CD14-positive monocyte (primary cell): ENCODE data around the gene S100A4. TPM values are rescaled to one million over a fixed set of nuclear protein-coding genes. Genes with fewer than 3 reads are reported as not detected.
A peak's percentile ranks its signal among the peaks of the same experiment; 100 is the strongest.
"Not testable (repeated sequence)": the region's sequence is repeated elsewhere in the genome, so short reads cannot be mapped to it uniquely, and the experiment has no call there.

Experiments
- DNase-seq, 3 donors: peaks; one replicate each; pipeline ENCODE4 v3.0.0-alpha.2; 2011 to 2022
- H2AFZ ChIP-seq: 2 replicates; pipeline ENCODE4 v1.6.0; 2012; ENCODE audit warnings: mild to moderate bottlenecking, low read depth, low read length, inconsistent platforms; ENCODE audit not compliant: insufficient read depth, poor library complexity, severe bottlenecking
- H3K27ac ChIP-seq, 2 donors: 1 replicate in 1 of 2; 2 replicates in 1 of 2; pipeline ENCODE4 v1.5.1; 2012 to 2013; ENCODE audit warnings: low read length in 2 of 2, control low read depth in 1 of 2, inconsistent platforms in 1 of 2, low read depth in 1 of 2, mild to moderate bottlenecking in 1 of 2
- H3K27me3 ChIP-seq, 2 donors: one replicate each; pipeline versions ENCODE4 v1.6.0 to v1.6.1; 2011 to 2013; ENCODE audit warnings: low read length in 2 of 2; ENCODE audit not compliant: control insufficient read depth in 2 of 2, insufficient read depth in 2 of 2
- H3K36me3 ChIP-seq, 2 donors: replicated peaks in 1 of 2; 1 replicate in 1 of 2; 2 replicates in 1 of 2; pipeline versions ENCODE4 v1.5.1 to v1.6.1; 2012 to 2013; ENCODE audit warnings: low read length in 2 of 2, control low read depth in 1 of 2, inconsistent platforms in 1 of 2, mild to moderate bottlenecking in 1 of 2; ENCODE audit not compliant: insufficient read depth in 2 of 2, control insufficient read depth in 1 of 2
- H3K4me1 ChIP-seq, 2 donors: 1 replicate in 1 of 2; 2 replicates in 1 of 2; pipeline versions ENCODE4 v1.5.1 to v1.6.1; 2012 to 2013; ENCODE audit warnings: low read length in 2 of 2, control low read depth in 1 of 2, inconsistent platforms in 1 of 2, mild to moderate bottlenecking in 1 of 2, moderate library complexity in 1 of 2; ENCODE audit not compliant: insufficient read depth in 2 of 2, control insufficient read depth in 1 of 2
- H3K4me2 ChIP-seq: replicated peaks from 2 replicates; pipeline ENCODE3; 2012; ENCODE audit warnings: low read length, moderate library complexity, mild to moderate bottlenecking; ENCODE audit not compliant: poor library complexity, severe bottlenecking; ENCODE audit errors: extremely low read depth
- H3K4me3 ChIP-seq, 3 experiments: fragments of 200-600 bp in 1 of 3; sonication (generic) in 1 of 3; replicated peaks in 1 of 3; 1 replicate in 2 of 3; 2 replicates in 1 of 3; pipeline ENCODE4 v1.5.1; 2011 to 2013; ENCODE audit warnings: low read length in 3 of 3, mild to moderate bottlenecking in 3 of 3, control low read depth in 2 of 3, low read depth in 2 of 3, inconsistent platforms in 1 of 3, moderate library complexity in 1 of 3
- H3K79me2 ChIP-seq: 2 replicates; pipeline ENCODE4 v1.6.0; 2012; ENCODE audit warnings: mild to moderate bottlenecking, control low read depth, inconsistent platforms, low read length, moderate library complexity; ENCODE audit not compliant: insufficient read depth
- H3K9ac ChIP-seq: 2 replicates; pipeline ENCODE4 v1.6.0; 2017; ENCODE audit warnings: low read length, mild to moderate bottlenecking; ENCODE audit not compliant: insufficient read depth, poor library complexity, severe bottlenecking
- H3K9me3 ChIP-seq, 2 donors: replicated peaks in 1 of 2; 1 replicate in 1 of 2; 2 replicates in 1 of 2; pipeline versions ENCODE4 v1.5.1 to v1.6.1; 2012 to 2013; ENCODE audit warnings: low read length in 2 of 2, control low read depth in 1 of 2; ENCODE audit not compliant: control insufficient read depth in 1 of 2, insufficient read depth in 1 of 2
- H4K20me1 ChIP-seq: 2 replicates; pipeline ENCODE4 v1.6.0; 2012; ENCODE audit warnings: mild to moderate bottlenecking, low read length, control low read depth, moderate library complexity; ENCODE audit not compliant: insufficient read depth
- H3K27ac Mint-ChIP-seq, 7 donors: one replicate each; pipeline ENCODE4 v1.8.0; 2020; ENCODE audit warnings: mild to moderate bottlenecking in 7 of 7, mixed read lengths in 7 of 7, moderate library complexity in 6 of 7, inconsistent platforms in 2 of 7
- H3K27me3 Mint-ChIP-seq, 3 donors: one replicate each; pipeline ENCODE4 v1.8.0; 2021 to 2022; ENCODE audit warnings: low read depth in 3 of 3, mild to moderate bottlenecking in 3 of 3, mixed read lengths in 3 of 3, moderate library complexity in 3 of 3, inconsistent platforms in 1 of 3
- H3K36me3 Mint-ChIP-seq, 2 donors: one replicate each; pipeline ENCODE4 v1.8.0; 2020; ENCODE audit warnings: mixed read lengths in 2 of 2, inconsistent platforms in 1 of 2, mild to moderate bottlenecking in 1 of 2
- H3K4me1 Mint-ChIP-seq: one replicate; pipeline ENCODE4 v1.8.0; 2020; ENCODE audit warnings: mild to moderate bottlenecking, mixed read lengths
- H3K4me3 Mint-ChIP-seq, 2 donors: one replicate each; pipeline ENCODE4 v1.8.0; 2020; ENCODE audit warnings: mild to moderate bottlenecking in 2 of 2, mixed read lengths in 2 of 2, moderate library complexity in 1 of 2
- H3K9me3 Mint-ChIP-seq, 7 donors: one replicate each; pipeline ENCODE4 v1.8.0; 2020 to 2022; ENCODE audit warnings: mixed read lengths in 7 of 7, mild to moderate bottlenecking in 6 of 7, moderate library complexity in 6 of 7, inconsistent platforms in 2 of 7
- WGBS: methylation state at CpG from one replicate; pipeline ENCODE4 v1.1.5; 2013; ENCODE audit warnings: missing lambda C conversion rate; ENCODE audit not compliant: insufficient coverage; 5-methylcytosine and 5-hydroxymethylcytosine counted together
- intact Hi-C, 2 donors: fragments of 100-400 bp; cut with micrococcal nuclease; formaldehyde crosslinking; loops; one replicate each; pipeline versions ENCODE4 v1.15.0 to v1.15.1; 2023
- polyA plus RNA-seq, 3 donors: library from polyadenylated mRNA; depleted of rRNA in 1 of 3; unstranded in 2 of 3; stranded (reverse) in 1 of 3; fragments of 300-500 nt in 2 of 3; fragments of >200 nt in 1 of 3; fragmentation: Illumina TruSeq in 2 of 3; gene quantifications; 1 replicate in 2 of 3; 2 replicates in 1 of 3; pipeline ENCODE4 v1.2.3, GENCODE V29; 2012 to 2021
- TF ChIP-seq, protein P1 (sequence below): fragments of 200-600 bp; IDR thresholded peaks from one replicate; pipeline ENCODE4 v1.8.0; 2022; ENCODE audit warnings: antibody characterized with exemption, mild to moderate bottlenecking

The S100A4 gene
- polyA plus RNA-seq, 3 donors, result 4,538 to 7,344 (median 6,092) TPM

DNA sequence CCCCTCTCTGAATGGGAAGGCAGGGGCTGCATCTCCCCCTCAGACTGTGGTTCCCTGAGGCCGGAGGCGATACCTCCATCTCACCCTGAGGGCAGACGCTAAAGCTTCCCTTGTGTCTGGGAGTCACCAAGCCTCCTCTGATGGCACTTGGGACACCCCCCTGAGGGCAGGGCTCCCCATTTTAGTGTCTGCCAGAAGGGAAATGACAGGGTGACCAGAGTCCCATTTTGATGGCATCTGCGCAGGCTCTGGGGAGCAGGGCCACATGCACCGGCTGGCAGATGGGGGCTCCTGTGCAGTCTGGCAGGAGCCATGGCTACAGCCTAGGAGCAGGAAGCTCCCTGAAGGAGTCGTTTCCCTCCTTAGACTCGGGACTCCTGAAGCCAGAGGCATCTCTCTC lies 18.4 kb upstream of the S100A4 start:
- Histone ChIP-seq H3K79me2 (peaks cover 13% of the 10 kb centered on the region), H3K9ac (no peak overlapping the region), H4K20me1 (no peaks in the 10 kb centered on the region), H3K27me3 (no peaks in the 10 kb centered on the region), H3K4me1 (peaks cover 56 to 57% of the 10 kb centered on the region in 2 donors), H3K9me3 (no peaks in the 10 kb centered on the region), H3K36me3 (no peaks in the 10 kb centered on the region), H3K27ac (peak overlapping the region; percentile 97 to 100), H3K4me2 (no peak overlapping the region), H2AFZ (no peak overlapping the region), H3K4me3 (peak overlapping the region in 1 of 3 experiments; percentile 6)
- intact Hi-C loops, result no loop called here
- DNase-seq, result no peak
- WGBS, result 90% methylated on average over 5 of the region's 7 CpGs
- H3K27ac Mint-ChIP-seq, result peak overlapping the region in 3 of 7 donors; percentile 75 to 100 (median 99)
- H3K4me3 Mint-ChIP-seq, result no peak overlapping the region
- H3K27me3 Mint-ChIP-seq, result no peaks in the 10 kb centered on the region
- peaks cover 0 to 5% of the 10 kb centered on the region in 2 donors for H3K36me3 Mint-ChIP-seq
- no peaks in the 10 kb centered on the region for H3K9me3 Mint-ChIP-seq
- peaks cover 59% of the 10 kb centered on the region for H3K4me1 Mint-ChIP-seq
- TF ChIP-seq, protein P1, sequence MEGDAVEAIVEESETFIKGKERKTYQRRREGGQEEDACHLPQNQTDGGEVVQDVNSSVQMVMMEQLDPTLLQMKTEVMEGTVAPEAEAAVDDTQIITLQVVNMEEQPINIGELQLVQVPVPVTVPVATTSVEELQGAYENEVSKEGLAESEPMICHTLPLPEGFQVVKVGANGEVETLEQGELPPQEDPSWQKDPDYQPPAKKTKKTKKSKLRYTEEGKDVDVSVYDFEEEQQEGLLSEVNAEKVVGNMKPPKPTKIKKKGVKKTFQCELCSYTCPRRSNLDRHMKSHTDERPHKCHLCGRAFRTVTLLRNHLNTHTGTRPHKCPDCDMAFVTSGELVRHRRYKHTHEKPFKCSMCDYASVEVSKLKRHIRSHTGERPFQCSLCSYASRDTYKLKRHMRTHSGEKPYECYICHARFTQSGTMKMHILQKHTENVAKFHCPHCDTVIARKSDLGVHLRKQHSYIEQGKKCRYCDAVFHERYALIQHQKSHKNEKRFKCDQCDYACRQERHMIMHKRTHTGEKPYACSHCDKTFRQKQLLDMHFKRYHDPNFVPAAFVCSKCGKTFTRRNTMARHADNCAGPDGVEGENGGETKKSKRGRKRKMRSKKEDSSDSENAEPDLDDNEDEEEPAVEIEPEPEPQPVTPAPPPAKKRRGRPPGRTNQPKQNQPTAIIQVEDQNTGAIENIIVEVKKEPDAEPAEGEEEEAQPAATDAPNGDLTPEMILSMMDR, result no peak

DNA sequence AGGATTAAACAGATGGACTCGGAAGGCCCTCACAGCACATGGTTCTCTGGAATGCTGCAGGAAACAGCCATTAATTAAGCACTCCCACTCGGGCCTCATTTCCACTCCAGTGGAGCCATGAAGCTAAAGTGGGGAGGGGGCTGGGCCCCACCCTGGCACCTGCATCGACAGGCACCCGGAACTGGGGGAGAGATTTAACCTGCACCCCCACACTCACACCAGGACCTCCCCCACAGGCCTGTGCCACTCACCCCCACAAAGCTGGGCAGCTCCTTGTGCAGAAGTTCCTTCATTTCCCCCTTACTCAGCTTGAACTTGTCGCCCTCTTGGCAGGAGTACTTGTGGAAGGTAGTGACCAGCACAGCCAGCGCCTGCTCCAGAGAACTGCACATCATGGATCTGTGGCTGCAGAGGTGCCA lies 17.9 kb upstream of the S100A4 start:
- Histone ChIP-seq H3K4me2 (no peak overlapping the region), H4K20me1 (no peaks in the 10 kb centered on the region), H3K79me2 (peaks cover 13% of the 10 kb centered on the region), H3K9ac (no peak overlapping the region), H3K4me3 (peak overlapping the region in 1 of 3 experiments; percentile 6), H3K36me3 (no peaks in the 10 kb centered on the region), H3K4me1 (peaks cover 51 to 52% of the 10 kb centered on the region in 2 donors), H3K9me3 (no peaks in the 10 kb centered on the region), H3K27me3 (no peaks in the 10 kb centered on the region), H3K27ac (no peak overlapping the region), H2AFZ (no peak overlapping the region)
- no peak for DNase-seq
- peaks cover 0 to 5% of the 10 kb centered on the region in 2 donors for H3K36me3 Mint-ChIP-seq
- peaks cover 54% of the 10 kb centered on the region for H3K4me1 Mint-ChIP-seq
- intact Hi-C loops, result no loop called here
- peak overlapping the region in 5 of 7 donors; percentile 46 to 100 (median 75) for H3K27ac Mint-ChIP-seq
- H3K4me3 Mint-ChIP-seq, result no peak overlapping the region
- TF ChIP-seq, protein P1, result no peak
- H3K27me3 Mint-ChIP-seq, result peaks cover 0 to 2% (median 0%) of the 10 kb centered on the region in 3 donors
- no peaks in the 10 kb centered on the region for H3K9me3 Mint-ChIP-seq
- 80% methylated on average over 1 of the region's 6 CpGs for WGBS

DNA sequence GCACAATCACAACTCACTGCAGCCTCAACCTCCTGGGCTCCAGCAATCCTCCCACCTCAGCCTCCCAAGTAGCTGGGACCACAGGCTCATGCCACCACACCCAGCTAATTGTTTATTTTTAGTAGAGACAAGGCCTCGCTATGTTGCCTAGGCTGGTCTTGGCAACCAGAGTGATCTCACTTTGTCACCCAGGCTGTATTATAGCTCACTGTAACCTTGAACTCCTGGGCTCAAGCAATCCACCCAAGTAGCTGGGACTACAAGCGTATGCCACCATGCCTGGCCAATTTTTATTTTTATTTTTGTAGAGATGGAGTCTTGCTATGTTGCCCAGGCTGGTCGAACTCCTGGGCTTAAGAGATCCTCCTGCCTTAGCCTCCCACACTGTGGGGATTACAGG lies 16.4 kb upstream of the S100A4 start:
- H3K27ac ChIP-seq, H3K27me3 Mint-ChIP-seq, H2AFZ ChIP-seq, H3K27ac Mint-ChIP-seq, H3K4me3 Mint-ChIP-seq, H3K36me3 Mint-ChIP-seq, H3K9me3 Mint-ChIP-seq, H3K9ac ChIP-seq, H3K79me2 ChIP-seq, H4K20me1 ChIP-seq, DNase-seq, intact Hi-C loops, H3K27me3 ChIP-seq, H3K4me2 ChIP-seq, H3K36me3 ChIP-seq, H3K9me3 ChIP-seq, H3K4me3 ChIP-seq: not testable (repeated sequence)
- 80% methylated on average over 1 of the region's 3 CpGs for WGBS
- peaks cover 42% of the 10 kb centered on the region for H3K4me1 Mint-ChIP-seq
- peaks cover 37% of the 10 kb centered on the region in 2 donors for H3K4me1 ChIP-seq
